Sciatic nerve (tissue), 2 donors: Measurements from ENCODE around the gene IL1A. TPM values are rescaled to one million over a fixed set of nuclear protein-coding genes. Genes with fewer than 3 reads are reported as not detected.

Experiments
- ATAC-seq: fragments of 200-7000 bp; cut with Tn5 transposase; one replicate; pipeline ENCODE4 v1.9.1; 2020; ENCODE audit warnings: mild to moderate bottlenecking, moderate library complexity
- DNase-seq: peaks from one replicate; pipeline ENCODE4 v3.0.0-alpha.2; 2020; ENCODE audit warnings: low spot score
- intact Hi-C: fragments of 100-400 bp; cut with DNase I; formaldehyde crosslinking; loops from one replicate; pipeline ENCODE4 v1.14.2; 2022
- total RNA-seq: library from RNA; stranded (reverse); fragmentation: NEBNext Ultra II Directional; extraction: Animal tissue kit (Norgen Biotek cat#: 25700); gene quantifications from one replicate; pipeline ENCODE4 v1.2.1, GENCODE V29; 2021
- donor health status: DM: no; HTN: no; CAD: no.
- donor health status: DM: no; HTN: no; CAD: no.

The IL1A gene
- total RNA-seq, 1 donor from 2014 or later = 0.18 TPM

- DNase-seq (no peak), ATAC-seq (no peak)
- intact Hi-C loops = no loop called here
Measured at GRCh38 chr2:112795774-112796173, 11.5 kb upstream of the IL1A start.

GRCh38 chr2:112794841-112795240 lies 10.5 kb upstream of the IL1A start:
- DNase-seq (no peak), ATAC-seq (no peak)
- intact Hi-C loops = no loop called here

DNA sequence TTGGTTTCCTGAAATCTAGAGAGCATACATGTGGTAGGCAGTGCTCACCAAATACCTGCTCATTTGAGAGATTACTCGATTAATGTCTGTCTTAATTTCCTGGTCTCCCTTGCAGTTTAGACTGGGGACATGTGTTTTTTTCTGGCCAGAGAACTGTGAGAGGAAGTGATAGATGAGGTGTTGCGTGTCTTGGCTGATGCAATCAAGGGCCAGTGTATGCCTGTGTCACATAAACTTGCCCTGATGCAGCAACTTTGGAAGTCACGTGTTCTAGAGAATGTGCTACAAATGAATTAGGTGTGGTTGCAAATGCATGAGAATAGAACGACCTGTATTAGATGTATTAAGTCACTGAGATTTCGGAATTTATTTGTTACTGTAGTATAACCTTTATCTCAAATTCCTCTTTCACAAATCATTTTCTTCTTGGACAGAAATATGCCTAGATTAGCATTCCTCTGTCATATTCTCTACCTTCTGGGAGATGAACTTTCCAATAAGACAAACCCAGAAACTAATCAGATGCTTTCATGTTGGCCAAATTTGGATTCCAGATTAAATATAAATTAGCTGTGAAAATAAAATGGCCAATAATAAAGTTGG lies 9.9 kb upstream of the IL1A start:
- intact Hi-C loops = no loop called here
- no peak for DNase-seq
- ATAC-seq = peak; percentile 69

- ATAC-seq = peak; percentile 30
- no peak for DNase-seq
- intact Hi-C loops = no loop called here
Measured at GRCh38 chr2:112793449-112793978, 9.2 kb upstream of the IL1A start.

DNA sequence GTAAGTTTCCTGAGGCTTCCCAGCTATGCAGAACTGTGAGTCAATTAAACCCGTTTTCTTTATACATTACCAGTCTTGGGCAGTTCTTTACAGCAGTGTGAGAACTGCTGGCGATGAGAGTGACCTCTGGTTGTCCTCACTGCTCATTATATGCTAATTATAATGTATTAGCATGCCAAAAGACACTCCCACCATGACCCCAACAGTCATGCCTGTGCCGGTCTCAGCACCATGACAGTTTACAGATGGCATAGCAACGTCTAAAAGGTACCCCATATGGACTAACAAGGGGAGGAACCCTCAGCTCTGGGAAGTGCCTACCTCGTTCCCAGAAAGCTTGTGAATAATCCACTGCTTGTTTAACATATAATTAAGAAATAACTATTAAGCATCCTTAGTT lies 8.1 kb upstream of the IL1A start:
- intact Hi-C loops = no loop called here
- ATAC-seq = no peak
- no peak for DNase-seq

GRCh38 chr2:112791693-112792230 lies 7.5 kb upstream of the IL1A start:
- DNase-seq (no peak), ATAC-seq (no peak)
- intact Hi-C loops = no loop called here

GRCh38 chr2:112791019-112791418 lies 6.7 kb upstream of the IL1A start:
- intact Hi-C loops = no loop called here
- ATAC-seq = no peak

GRCh38 chr2:112790305-112790704 lies 6.0 kb upstream of the IL1A start:
- intact Hi-C loops = no loop called here
- no peak for ATAC-seq
- no peak for DNase-seq

More at GRCh38 chr2:112791019-112791418, 6.7 kb upstream of the IL1A start:
- no peak for DNase-seq

GRCh38 chr2:112789186-112789585 lies 4.9 kb upstream of the IL1A start:
- intact Hi-C loops = no loop called here
- DNase-seq = no peak
- no peak for ATAC-seq

- DNase-seq = no peak
- no peak for ATAC-seq
- intact Hi-C loops = no loop called here
Measured at GRCh38 chr2:112788653-112789052, 4.4 kb upstream of the IL1A start.

GRCh38 chr2:112787729-112788393 lies 3.6 kb upstream of the IL1A start:
- ATAC-seq (no peak), DNase-seq (no peak)
- intact Hi-C loops = no loop called here

DNA sequence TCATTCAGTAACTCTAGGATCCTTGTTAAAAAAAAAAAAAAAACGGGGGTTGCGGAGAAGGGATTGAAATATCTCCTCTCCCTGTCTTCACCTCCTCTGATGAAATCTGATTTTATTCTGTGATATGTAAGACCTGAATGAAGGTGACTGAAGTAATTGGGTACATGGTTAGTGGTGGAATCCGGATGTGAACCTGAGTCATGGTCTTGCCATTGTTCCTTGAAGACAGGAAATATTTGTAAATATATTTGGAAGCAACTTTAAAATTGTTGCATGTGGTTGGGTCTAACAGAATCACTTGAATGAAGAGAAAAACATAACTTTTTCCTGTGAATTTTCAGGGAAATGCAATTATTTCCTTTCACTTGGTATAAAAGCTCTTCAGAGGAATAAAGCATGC lies 3.0 kb upstream of the IL1A start:
- ATAC-seq = no peak

DNA sequence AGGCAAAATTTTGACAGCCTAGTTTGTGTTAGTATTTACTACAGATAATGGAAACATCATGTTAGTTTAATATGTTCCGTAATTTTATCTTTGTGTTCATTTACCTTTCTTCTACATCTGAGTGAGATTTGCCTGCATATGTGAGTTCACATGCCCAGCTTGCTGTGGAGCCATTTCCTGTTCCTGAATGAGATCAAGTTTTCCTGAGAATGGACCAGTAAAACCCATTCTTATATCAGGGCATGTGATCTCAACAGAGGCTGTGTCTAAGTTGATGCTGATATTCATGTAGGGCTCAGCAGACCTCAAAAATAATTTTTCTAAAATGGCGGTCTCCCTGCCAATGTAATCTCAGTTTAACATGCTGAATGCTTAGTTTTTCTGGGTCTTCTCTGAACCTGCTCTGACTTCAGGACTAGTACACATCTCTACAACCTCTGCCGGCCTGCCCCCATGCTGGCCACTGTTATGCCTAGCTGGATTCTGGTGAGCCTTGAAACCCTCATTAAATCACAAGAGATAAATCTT lies 1.0 kb downstream of the IL1A start:
- DNase-seq (no peak), ATAC-seq (no peak)
- intact Hi-C loops = no loop called here

More for the DNA sequence above, 3.0 kb upstream of the IL1A start:
- intact Hi-C loops = no loop called here
- DNase-seq = no peak

GRCh38 chr2:112782234-112782799 lies 2.0 kb downstream of the IL1A start:
- no peak for DNase-seq
- ATAC-seq = no peak
- intact Hi-C loops = loop anchor here (1.0 kb wide), 1 partner anchor 30 kb away; no protein-coding TSS in a partner anchor

- intact Hi-C loops = no loop called here
- no peak for DNase-seq
- no peak for ATAC-seq
Measured at GRCh38 chr2:112779598-112779997, 4.7 kb downstream of the IL1A start.

GRCh38 chr2:112777036-112777435 lies 7.3 kb downstream of the IL1A start:
- no peak for DNase-seq
- ATAC-seq = no peak
- intact Hi-C loops = no loop called here

GRCh38 chr2:112776113-112776512 lies 8.2 kb downstream of the IL1A start:
- no peak for DNase-seq

DNA sequence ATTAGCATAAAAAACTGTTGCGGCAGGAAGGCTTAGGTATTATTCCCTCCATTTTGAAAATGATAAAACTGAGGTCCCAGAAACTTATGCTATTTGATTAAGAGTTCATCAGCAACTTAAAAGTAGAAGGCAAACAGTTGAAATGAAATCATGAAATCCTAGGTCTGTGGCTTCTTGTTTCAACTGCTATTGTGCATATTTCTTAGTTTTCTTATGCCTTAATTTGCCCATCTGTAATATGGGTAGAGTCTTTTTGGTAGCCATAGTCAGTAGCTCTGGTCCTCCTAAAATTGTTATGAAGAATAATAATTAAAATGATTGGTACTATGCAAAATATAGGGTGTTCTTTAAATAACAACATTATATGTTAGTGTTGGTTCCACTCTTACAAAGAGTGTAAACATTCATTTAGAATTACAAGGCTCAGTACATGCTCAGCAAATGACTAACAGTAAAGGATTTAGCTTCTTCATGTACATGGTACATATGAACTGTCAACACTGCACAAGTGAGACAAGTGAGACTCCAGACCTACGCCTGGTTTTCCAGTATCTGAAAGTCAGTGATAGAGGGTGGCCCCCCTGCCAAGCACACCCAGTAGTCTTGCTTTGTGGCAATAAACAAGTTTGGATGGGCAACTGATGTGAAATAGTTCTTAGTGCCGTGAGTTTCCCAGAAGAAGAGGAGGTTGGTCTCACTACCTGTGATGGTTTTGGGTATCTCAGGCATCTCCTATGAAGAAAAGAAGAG lies 9.6 kb downstream of the IL1A start:
- intact Hi-C loops = no loop called here
- no peak for ATAC-seq
- no peak for DNase-seq

More at GRCh38 chr2:112776113-112776512, 8.2 kb downstream of the IL1A start:
- no peak for ATAC-seq
- intact Hi-C loops = no loop called here

- ATAC-seq (no peak), DNase-seq (no peak)
- intact Hi-C loops = no loop called here
Measured at GRCh38 chr2:112773556-112773955, 10.7 kb downstream of the IL1A start.
